Gastroesophageal sphincter (tissue), 4 donors: ENCODE data around the gene LDB2. TPM values are rescaled to one million over a fixed set of nuclear protein-coding genes. Genes with fewer than 3 reads are reported as not detected.

ENCODE experiments used
- ATAC-seq: fragments of 150-250 bp; one replicate; pipeline ENCODE4 v1.9.1; 2016; ENCODE audit warnings: mild to moderate bottlenecking, moderate library complexity
- H3K27ac ChIP-seq, 4 donors: fragments of 200-600 bp; sonication (generic) in 3 of 4; 1 replicate in 3 of 4; 2 replicates in 1 of 4; pipeline ENCODE4 v1.5.1; 2016 to 2019
- H3K27me3 ChIP-seq: fragments of 200-600 bp; sonication (generic); one replicate; pipeline ENCODE4 v1.5.1; 2019
- H3K36me3 ChIP-seq, 2 donors: fragments of 200-600 bp; sonication (generic); one replicate each; pipeline ENCODE4 v1.5.1; 2019; ENCODE audit warnings: control low read depth in 1 of 2
- H3K4me1 ChIP-seq, 3 donors: fragments of 200-600 bp; sonication (generic); 1 replicate in 2 of 3; 2 replicates in 1 of 3; pipeline ENCODE4 v1.5.1; 2016 to 2019; ENCODE audit warnings: control low read depth in 2 of 3
- H3K4me3 ChIP-seq, 2 donors: fragments of 200-600 bp; sonication (generic); one replicate each; pipeline ENCODE4 v1.5.1; 2019; ENCODE audit warnings: mild to moderate bottlenecking in 1 of 2, moderate library complexity in 1 of 2
- H3K9me3 ChIP-seq, 3 donors: fragments of 200-600 bp; sonication (generic); one replicate each; pipeline ENCODE4 v1.5.1; 2017 to 2019; ENCODE audit warnings: control low read depth in 2 of 3
- CTCF ChIP-seq, 4 experiments: fragments of 200-600 bp in 2 of 4; fragments of 450-650 bp in 2 of 4; sonication (generic) in 1 of 4; IDR thresholded peaks; one replicate each; pipeline ENCODE4 v1.5.1; 2017 to 2019; ENCODE audit warnings: antibody characterized with exemption in 4 of 4, mild to moderate bottlenecking in 2 of 4, moderate library complexity in 2 of 4
- EP300 ChIP-seq: sonication (generic); formaldehyde crosslinking; IDR thresholded peaks from one replicate; pipeline ENCODE4 v1.6.1; 2017; ENCODE audit warnings: antibody characterized with exemption, mild to moderate bottlenecking
- POLR2A ChIP-seq, 2 donors: fragments of 450-650 bp; IDR thresholded peaks; one replicate each; pipeline ENCODE4 v1.6.1; 2017; ENCODE audit warnings: antibody characterized with exemption in 2 of 2, mild to moderate bottlenecking in 2 of 2, moderate library complexity in 1 of 2
- POLR2AphosphoS5 ChIP-seq: sonication (generic); formaldehyde crosslinking; IDR thresholded peaks from one replicate; pipeline ENCODE4 v1.6.1; 2017; ENCODE audit warnings: antibody characterized with exemption
- WGBS, 2 donors: methylation state at CpG; one replicate each; pipeline ENCODE4 v1.1.5; 2018; ENCODE audit warnings: low coverage in 1 of 2; 5-methylcytosine and 5-hydroxymethylcytosine counted together
- total RNA-seq, 4 donors: library from RNA; depleted of rRNA; stranded (reverse); fragments of >200 nt; gene quantifications; one replicate each; pipeline ENCODE4 v1.1.0, GENCODE V29; 2016

Gene LDB2
- total RNA-seq, 4 donors from 2014 or later, result 23.6 to 29.6 (median 28.3) TPM

- no peaks in the 10 kb centered on the region for H3K4me1 ChIP-seq
Measured at GRCh38 chr4:16492872-16493271, 405.6 kb downstream of the LDB2 start.

GRCh38 chr4:16489226-16489625, 409.2 kb downstream of the LDB2 start:
- 35 to 38% methylated on average over 2 to 3 of the region's 3 CpGs for WGBS, 2 donors
- H3K4me3 ChIP-seq, result no peak overlapping the region
- H3K27me3 ChIP-seq, result no peaks in the 10 kb centered on the region
- ATAC-seq, result no peak
- H3K4me1 ChIP-seq, result no peaks in the 10 kb centered on the region
- no peaks in the 10 kb centered on the region for H3K36me3 ChIP-seq
- no peaks in the 10 kb centered on the region for H3K9me3 ChIP-seq
- no peak overlapping the region for H3K27ac ChIP-seq
- TF ChIP-seq POLR2AphosphoS5 (no peak), POLR2A (IDR thresholded peaks at IDR 0.05) (no peak), CTCF (IDR thresholded peaks at IDR 0.05) (no peak), EP300 (no peak)

More at GRCh38 chr4:16492872-16493271, 405.6 kb downstream of the LDB2 start:
- 89 to 97% methylated on average over 4 of the region's 4 CpGs for WGBS, 2 donors
- Histone ChIP-seq H3K27ac (no peak overlapping the region), H3K27me3 (no peaks in the 10 kb centered on the region), H3K36me3 (no peaks in the 10 kb centered on the region), H3K9me3 (no peaks in the 10 kb centered on the region), H3K4me3 (no peak overlapping the region)
- ATAC-seq, result no peak
- TF ChIP-seq EP300 (no peak), POLR2A (IDR thresholded peaks at IDR 0.05) (no peak), POLR2AphosphoS5 (no peak), CTCF (IDR thresholded peaks at IDR 0.05) (no peak)

GRCh38 chr4:16488084-16488483, 410.4 kb downstream of the LDB2 start:
- H3K4me1 ChIP-seq, result no peaks in the 10 kb centered on the region
- no peaks in the 10 kb centered on the region for H3K27me3 ChIP-seq
- no peak overlapping the region for H3K4me3 ChIP-seq
- H3K27ac ChIP-seq, result no peak overlapping the region
- no peak for ATAC-seq
- no peak for TF ChIP-seq POLR2A (IDR thresholded peaks at IDR 0.05)
- no peak for TF ChIP-seq CTCF (IDR thresholded peaks at IDR 0.05)
- TF ChIP-seq POLR2AphosphoS5, result no peak
- WGBS, 2 donors, result 100% methylated on average over 1 of the region's 1 CpG
- no peaks in the 10 kb centered on the region for H3K9me3 ChIP-seq
- H3K36me3 ChIP-seq, result no peaks in the 10 kb centered on the region

GRCh38 chr4:16484711-16485110, 413.7 kb downstream of the LDB2 start:
- 57 to 82% methylated on average over 4 of the region's 4 CpGs for WGBS, 2 donors
- Histone ChIP-seq H3K9me3 (no peaks in the 10 kb centered on the region), H3K27me3 (no peaks in the 10 kb centered on the region), H3K27ac (no peak overlapping the region), H3K4me1 (peaks cover 0 to 18% (median 0%) of the 10 kb centered on the region in 3 donors), H3K36me3 (no peaks in the 10 kb centered on the region), H3K4me3 (no peak overlapping the region)
- ATAC-seq, result no peak
- TF ChIP-seq POLR2A (IDR thresholded peaks at IDR 0.05) (no peak), CTCF (IDR thresholded peaks at IDR 0.05) (no peak), POLR2AphosphoS5 (no peak), EP300 (no peak)

GRCh38 chr4:16483540-16483939, 414.9 kb downstream of the LDB2 start:
- Histone ChIP-seq H3K27ac (no peak overlapping the region), H3K4me3 (no peak overlapping the region), H3K4me1 (peaks cover 0 to 21% (median 0%) of the 10 kb centered on the region in 3 donors), H3K27me3 (no peaks in the 10 kb centered on the region), H3K9me3 (no peaks in the 10 kb centered on the region), H3K36me3 (no peaks in the 10 kb centered on the region)
- ATAC-seq, result no peak
- TF ChIP-seq POLR2A (IDR thresholded peaks at IDR 0.05) (no peak), EP300 (no peak), CTCF (IDR thresholded peaks at IDR 0.05) (no peak), POLR2AphosphoS5 (no peak)
- WGBS, 2 donors, result 85 to 92% methylated on average over 5 of the region's 5 CpGs
